ENCODE measurements around the gene TMEM95. TPM values are rescaled to one million over a fixed set of nuclear protein-coding genes. Genes with fewer than 3 reads are reported as not detected.

Gene TMEM95
- total and polyA plus RNA-seq, 10 donors, result not detected

GRCh38 chr17:7383742-7384488, 29.0 kb downstream of the TMEM95 start:
- TF ChIP-seq POLR2AphosphoS5 (IDR thresholded peaks at IDR 0.05) (peak; percentile 84 to 89 (median 85)), POLR2A (IDR thresholded peaks at IDR 0.05) (no peak)
- TF ChIP-seq, protein P1, sequence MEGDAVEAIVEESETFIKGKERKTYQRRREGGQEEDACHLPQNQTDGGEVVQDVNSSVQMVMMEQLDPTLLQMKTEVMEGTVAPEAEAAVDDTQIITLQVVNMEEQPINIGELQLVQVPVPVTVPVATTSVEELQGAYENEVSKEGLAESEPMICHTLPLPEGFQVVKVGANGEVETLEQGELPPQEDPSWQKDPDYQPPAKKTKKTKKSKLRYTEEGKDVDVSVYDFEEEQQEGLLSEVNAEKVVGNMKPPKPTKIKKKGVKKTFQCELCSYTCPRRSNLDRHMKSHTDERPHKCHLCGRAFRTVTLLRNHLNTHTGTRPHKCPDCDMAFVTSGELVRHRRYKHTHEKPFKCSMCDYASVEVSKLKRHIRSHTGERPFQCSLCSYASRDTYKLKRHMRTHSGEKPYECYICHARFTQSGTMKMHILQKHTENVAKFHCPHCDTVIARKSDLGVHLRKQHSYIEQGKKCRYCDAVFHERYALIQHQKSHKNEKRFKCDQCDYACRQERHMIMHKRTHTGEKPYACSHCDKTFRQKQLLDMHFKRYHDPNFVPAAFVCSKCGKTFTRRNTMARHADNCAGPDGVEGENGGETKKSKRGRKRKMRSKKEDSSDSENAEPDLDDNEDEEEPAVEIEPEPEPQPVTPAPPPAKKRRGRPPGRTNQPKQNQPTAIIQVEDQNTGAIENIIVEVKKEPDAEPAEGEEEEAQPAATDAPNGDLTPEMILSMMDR (IDR thresholded peaks at IDR 0.05 in 8 of 11, conservative IDR thresholded peaks at IDR 0.05 in 3 of 11), result peak in 1 of 11 experiments; percentile 17
- DNase-seq, result peak; percentile 93
- peaks cover 0 to 4% (median 0%) of the 10 kb centered on the region in 8 donors for H3K9me3 ChIP-seq
- peak overlapping the region; percentile 72 to 90 (median 86) for H3K27ac ChIP-seq
- 5 to 28% (median 10%) methylated on average over 11 to 65 of the region's 65 CpGs for WGBS, 5 donors
- peaks cover 7 to 40% (median 33%) of the 10 kb centered on the region in 6 donors for H3K4me1 ChIP-seq
- H3K27me3 ChIP-seq (replicated peaks in 1 of 7), result peaks cover 0 to 57% (median 10%) of the 10 kb centered on the region in 7 donors
- peaks cover 0 to 24% (median 9%) of the 10 kb centered on the region in 6 donors for H3K36me3 ChIP-seq
- peak overlapping the region; percentile 26 to 73 (median 50) for H3K4me3 ChIP-seq
- intact Hi-C loops (cut with DNase I; ENCODE audit: low total_unique reads), result no loop called here

DNA sequence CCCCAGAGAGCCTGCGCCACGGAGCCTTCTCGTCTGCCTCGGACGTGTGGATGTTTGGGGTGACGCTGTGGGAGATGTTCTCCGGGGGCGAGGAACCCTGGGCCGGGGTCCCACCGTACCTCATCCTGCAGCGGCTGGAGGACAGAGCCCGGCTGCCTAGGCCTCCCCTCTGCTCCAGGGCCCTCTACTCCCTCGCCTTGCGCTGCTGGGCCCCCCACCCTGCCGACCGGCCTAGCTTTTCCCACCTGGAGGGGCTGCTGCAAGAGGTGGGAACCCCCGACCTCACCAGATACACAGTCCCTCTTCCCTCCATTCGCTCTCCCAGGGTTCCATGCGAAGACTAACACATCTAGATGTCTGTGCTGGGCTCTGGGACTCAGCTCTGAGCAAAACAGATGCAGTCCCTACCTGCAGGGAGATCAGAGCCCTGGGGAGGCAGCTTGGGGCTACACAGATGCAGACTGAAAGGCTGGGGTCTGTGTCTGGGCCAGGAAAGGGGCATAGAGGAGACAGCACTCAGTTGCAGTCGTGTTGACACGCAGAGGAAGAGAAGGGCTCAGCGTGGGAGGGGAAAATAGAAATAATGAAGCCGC, 29.6 kb downstream of the TMEM95 start:
- WGBS, 5 donors, result 40 to 50% (median 42%) methylated on average over 13 to 23 of the region's 23 CpGs
- peaks cover 7 to 44% (median 34%) of the 10 kb centered on the region in 6 donors for H3K4me1 ChIP-seq
- intact Hi-C loops (cut with DNase I; ENCODE audit: low total_unique reads), result no loop called here
- H3K27ac ChIP-seq, result peak overlapping the region; percentile 72 to 90 (median 86)
- no peaks in the 10 kb centered on the region for H3K9me3 ChIP-seq
- peaks cover 0 to 30% (median 15%) of the 10 kb centered on the region in 6 donors for H3K36me3 ChIP-seq
- peaks cover 0 to 50% (median 10%) of the 10 kb centered on the region in 7 donors for H3K27me3 ChIP-seq (replicated peaks in 1 of 7)
- peak overlapping the region; percentile 26 to 73 (median 50) for H3K4me3 ChIP-seq
- DNase-seq, result no peak
- TF ChIP-seq, protein P1 (IDR thresholded peaks at IDR 0.05 in 8 of 11, conservative IDR thresholded peaks at IDR 0.05 in 3 of 11), result no peak
- TF ChIP-seq POLR2AphosphoS5 (IDR thresholded peaks at IDR 0.05) (no peak), POLR2A (IDR thresholded peaks at IDR 0.05) (no peak)

GRCh38 chr17:7388856-7389255, 33.9 kb downstream of the TMEM95 start:
- 94 to 98% (median 95%) methylated on average over 6 to 10 of the region's 10 CpGs for WGBS, 5 donors
- intact Hi-C loops (cut with DNase I; ENCODE audit: low total_unique reads), result no loop called here
- no peak for DNase-seq

More at GRCh38 chr17:7388856-7389255, 33.9 kb downstream of the TMEM95 start:
- no peak overlapping the region for H3K4me3 ChIP-seq
- H3K36me3 ChIP-seq, result peaks cover 0 to 67% (median 30%) of the 10 kb centered on the region in 6 donors
- peak in 1 of 3 donors; percentile 14 for TF ChIP-seq POLR2AphosphoS5 (IDR thresholded peaks at IDR 0.05)
- TF ChIP-seq, protein P1 (IDR thresholded peaks at IDR 0.05 in 8 of 11, conservative IDR thresholded peaks at IDR 0.05 in 3 of 11), result no peak
- peaks cover 7 to 58% (median 40%) of the 10 kb centered on the region in 6 donors for H3K4me1 ChIP-seq
- no peaks in the 10 kb centered on the region for H3K9me3 ChIP-seq
- H3K27ac ChIP-seq, result no peak overlapping the region
- peaks cover 0 to 9% (median 0%) of the 10 kb centered on the region in 7 donors for H3K27me3 ChIP-seq (replicated peaks in 1 of 7)

Data from spleen (tissue), 11 donors.